AG10803 (cell line): ENCODE results near the gene EDC4.
A peak's percentile ranks its signal among the peaks of the same experiment; 100 is the strongest.

ENCODE experiments used
- DNase-seq: peaks from one replicate; pipeline ENCODE4 v3.0.0; 2010; ENCODE audit warnings: low read depth
- H3K4me3 ChIP-seq: 2 replicates; pipeline ENCODE4 v1.5.1; 2011; ENCODE audit warnings: mild to moderate bottlenecking, low read length, control low read depth
- TF ChIP-seq, protein P1 (sequence below): conservative IDR thresholded peaks from 2 replicates; pipeline ENCODE4 v1.5.1; 2011; ENCODE audit warnings: mild to moderate bottlenecking, low read length, control low read depth, inconsistent platforms

The EDC4 gene

DNA sequence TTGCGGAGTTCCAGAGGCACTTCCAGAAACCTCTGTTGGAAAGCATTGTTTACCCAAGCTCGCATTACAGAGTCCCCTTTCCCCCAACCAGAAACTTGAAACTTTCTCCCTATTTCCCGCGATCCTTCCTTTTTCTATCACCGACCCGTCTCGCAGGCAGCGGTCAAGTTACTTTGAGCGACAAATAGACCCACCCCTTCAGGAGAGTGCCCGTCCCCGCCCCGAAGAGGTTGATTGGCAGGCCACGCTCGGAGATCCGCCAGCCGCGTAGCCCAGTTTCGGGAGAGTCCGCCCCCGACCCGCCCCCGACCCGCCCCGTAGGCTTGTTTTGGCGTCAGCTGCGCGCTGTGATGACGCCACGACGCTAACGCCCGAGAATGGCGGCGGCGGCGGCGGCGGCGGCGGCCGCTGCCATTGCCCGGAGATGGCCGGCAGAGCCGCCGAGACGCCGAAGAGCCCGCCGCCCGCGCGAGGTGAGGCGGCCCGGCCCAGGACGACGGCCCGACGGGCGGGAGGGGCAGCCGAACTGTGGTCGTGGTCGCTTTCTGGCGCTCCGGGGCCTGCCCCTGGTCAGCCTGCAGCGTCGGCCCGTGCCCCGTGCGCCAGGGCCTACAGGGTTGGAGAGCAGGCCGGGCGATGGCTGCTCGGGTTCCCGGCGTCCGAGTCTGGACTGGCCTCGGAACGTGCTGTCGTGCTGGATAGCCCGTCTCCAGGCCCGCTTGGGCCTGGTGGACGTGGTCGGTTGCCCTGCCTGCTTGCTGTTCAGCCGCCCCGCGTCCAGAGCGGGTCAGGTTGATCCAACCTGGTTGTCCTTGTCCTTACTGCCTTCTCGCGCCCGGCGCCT lies 20.3 kb downstream of the EDC4 start, which contains the start of gene PSKH1:
TSS of gene PSKH1 (plus strand) at position 356 of the 844 bp plus-strand sequence. CDS start 15,496 bp downstream, outside the sequence.
- TF ChIP-seq, protein P1, sequence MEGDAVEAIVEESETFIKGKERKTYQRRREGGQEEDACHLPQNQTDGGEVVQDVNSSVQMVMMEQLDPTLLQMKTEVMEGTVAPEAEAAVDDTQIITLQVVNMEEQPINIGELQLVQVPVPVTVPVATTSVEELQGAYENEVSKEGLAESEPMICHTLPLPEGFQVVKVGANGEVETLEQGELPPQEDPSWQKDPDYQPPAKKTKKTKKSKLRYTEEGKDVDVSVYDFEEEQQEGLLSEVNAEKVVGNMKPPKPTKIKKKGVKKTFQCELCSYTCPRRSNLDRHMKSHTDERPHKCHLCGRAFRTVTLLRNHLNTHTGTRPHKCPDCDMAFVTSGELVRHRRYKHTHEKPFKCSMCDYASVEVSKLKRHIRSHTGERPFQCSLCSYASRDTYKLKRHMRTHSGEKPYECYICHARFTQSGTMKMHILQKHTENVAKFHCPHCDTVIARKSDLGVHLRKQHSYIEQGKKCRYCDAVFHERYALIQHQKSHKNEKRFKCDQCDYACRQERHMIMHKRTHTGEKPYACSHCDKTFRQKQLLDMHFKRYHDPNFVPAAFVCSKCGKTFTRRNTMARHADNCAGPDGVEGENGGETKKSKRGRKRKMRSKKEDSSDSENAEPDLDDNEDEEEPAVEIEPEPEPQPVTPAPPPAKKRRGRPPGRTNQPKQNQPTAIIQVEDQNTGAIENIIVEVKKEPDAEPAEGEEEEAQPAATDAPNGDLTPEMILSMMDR, result no peak
- peak; percentile 92 for DNase-seq
- H3K4me3 ChIP-seq, result peak within 1 kb of the TSS; percentile 92

DNA sequence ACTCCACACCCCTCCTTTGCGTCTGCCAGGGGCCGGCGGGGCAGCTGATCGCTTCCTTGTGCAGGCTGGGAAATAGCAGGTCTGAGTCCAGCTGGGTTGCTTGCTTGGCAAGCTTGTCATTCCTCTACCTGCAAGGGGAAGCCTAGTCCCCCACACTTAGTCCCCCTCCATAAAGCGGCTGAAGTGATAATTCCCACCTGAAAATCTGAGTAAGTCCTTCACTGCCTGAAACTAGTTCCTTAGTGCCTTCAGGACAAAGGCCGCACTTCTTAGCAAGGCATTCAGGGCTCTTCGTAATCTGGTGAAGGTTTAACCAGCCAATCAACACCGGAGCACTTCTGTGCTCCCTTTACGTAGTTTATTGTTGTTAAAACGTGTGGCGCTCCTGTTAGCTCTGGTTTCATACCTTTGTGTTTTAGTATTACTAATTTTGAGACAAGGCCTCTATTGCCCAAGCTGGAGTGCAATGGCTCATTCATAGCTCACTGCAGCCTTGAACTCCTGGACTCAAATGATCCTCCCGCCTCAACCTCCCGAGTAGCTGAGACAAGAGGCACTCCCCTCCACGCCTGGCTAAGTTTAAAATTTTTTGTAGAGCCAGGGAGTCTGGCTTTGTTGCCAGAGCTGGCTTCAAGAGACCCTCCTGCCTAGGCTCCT lies 21.0 kb downstream of the EDC4 start:
- peak; percentile 9 for DNase-seq
- TF ChIP-seq, protein P1, result no peak

DNA sequence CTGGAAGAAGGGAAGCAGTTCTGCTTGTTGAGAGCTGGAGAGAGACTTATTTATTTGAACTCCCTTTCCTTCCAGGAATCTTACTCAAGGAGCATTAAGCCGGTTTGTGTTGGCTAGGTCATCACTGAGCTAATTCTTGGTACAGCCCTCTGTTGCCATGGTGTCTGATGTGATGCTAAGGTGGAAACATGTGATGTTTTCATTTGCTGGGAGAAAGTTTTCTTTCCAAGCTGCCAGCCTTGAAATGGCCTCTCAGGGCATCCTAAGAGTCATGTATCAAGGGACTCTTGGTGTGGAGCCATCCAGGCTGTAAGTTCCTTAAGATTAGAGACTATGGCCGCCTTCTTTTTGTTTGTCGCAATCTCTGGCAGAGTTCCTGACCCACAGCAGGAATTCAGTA lies 24.4 kb downstream of the EDC4 start:
- TF ChIP-seq, protein P1, result no peak
- no peak overlapping the region for H3K4me3 ChIP-seq
- peak; percentile 51 for DNase-seq

More for the DNA sequence above, 21.0 kb downstream of the EDC4 start:
- H3K4me3 ChIP-seq, result peak overlapping the region; percentile 92

DNA sequence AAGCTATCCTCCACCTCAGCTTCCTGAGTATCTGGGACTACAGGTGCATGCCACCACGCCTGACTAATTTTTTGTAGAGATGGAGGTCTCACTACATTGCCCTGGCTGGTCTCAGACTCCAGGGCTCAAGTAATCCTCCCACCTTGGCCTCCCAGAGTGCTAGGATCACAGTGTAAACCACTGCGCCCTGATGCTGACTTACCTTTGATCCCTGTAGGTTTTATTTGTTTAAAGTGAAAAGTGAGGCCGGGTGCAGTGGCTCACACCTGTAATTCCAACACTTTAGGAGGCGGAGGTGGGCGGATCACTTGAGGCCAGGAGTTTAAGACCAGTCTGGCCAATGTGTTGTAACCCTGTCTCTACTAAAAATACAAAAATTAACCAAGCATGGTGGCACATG lies 28.9 kb downstream of the EDC4 start:
- DNase-seq, result no peak

DNA sequence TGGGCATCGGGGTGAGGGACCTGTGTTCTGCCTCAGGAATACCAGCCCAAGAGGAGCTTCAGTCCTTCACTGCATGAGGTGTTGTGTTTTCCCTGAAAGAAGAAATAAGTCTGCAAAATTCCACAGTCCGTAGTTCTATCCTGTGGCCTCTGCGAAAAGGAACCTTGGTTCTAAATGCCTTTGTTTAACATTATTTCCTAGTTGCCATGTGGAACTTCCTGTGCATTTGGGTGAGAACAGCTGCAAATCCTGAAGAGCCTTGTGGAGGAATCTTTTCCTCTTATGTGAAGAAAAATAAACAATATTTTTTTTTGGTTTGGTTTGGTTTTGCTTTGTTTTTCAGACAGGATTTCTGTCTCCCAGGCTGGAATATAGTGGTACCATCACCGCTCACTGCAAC lies 30.0 kb downstream of the EDC4 start:
- TF ChIP-seq, protein P1, result no peak
- no peak for DNase-seq
- H3K4me3 ChIP-seq, result no peak overlapping the region

More for the DNA sequence above, 28.9 kb downstream of the EDC4 start:
- no peak overlapping the region for H3K4me3 ChIP-seq
- TF ChIP-seq, protein P1, result no peak

DNA sequence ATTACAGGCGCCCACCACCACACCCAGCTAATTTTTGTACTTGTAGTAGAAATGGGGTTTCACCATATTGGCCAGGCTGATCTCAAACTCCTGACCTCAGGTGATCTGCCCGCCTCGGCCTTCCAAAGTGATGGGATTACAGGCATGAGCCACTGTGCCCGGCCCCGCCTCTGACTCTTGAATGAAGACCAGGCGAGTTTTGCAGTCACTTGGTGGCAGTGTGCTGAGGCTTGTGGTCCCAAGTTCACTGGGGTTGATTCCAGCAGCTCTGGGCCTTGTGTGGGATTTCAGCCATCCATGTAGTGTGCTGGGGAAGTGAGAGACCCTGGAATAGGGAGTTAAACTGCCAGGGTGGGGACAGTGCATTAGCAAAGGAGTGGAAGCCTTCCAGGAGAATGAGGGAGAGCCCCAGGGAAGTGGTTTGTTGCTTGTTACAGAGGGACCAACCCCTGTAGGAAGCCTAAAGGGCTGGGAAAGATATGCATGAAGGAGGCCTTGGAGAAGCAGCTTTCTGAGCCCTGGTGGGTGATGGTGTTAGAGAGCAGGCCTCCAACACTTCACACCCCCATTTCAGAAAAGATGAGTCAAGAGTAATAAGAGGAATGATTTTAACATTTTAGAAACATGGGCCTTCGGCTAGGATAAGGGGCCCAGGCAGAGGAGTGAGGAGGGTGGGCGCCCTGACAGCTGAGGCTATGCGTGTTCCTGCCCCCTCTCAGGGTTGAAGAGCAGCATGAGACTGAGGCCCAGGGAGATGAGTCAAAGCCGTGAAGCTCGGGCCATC lies 34.7 kb downstream of the EDC4 start:
- TF ChIP-seq, protein P1, result no peak
- H3K4me3 ChIP-seq, result no peak overlapping the region
- no peak for DNase-seq
